Smooth muscle cell (in vitro differentiated cells): ENCODE measurements around the gene MPRIP. TPM values are rescaled to one million over a fixed set of nuclear protein-coding genes. Genes with fewer than 3 reads are reported as not detected.

Experiments used
- DNase-seq: peaks from one replicate; lab custom pipeline; 2025; ENCODE audit not compliant: unreplicated experiment; lab: John Stamatoyannopoulos, UW
- H2AFZ ChIP-seq: fragments of 200-600 bp; sonication (generic); 2 replicates; pipeline ENCODE4 v1.6.0; 2016; ENCODE audit warnings: antibody characterized with exemption, low read depth, mild to moderate bottlenecking
- H3F3A ChIP-seq: fragments of 200-600 bp; sonication (generic); 2 replicates; pipeline ENCODE4 v1.6.0; 2017; ENCODE audit warnings: antibody characterized with exemption, low read depth
- H3K27ac ChIP-seq: fragments of 200-600 bp; sonication (generic); 2 replicates; pipeline ENCODE4 v1.5.1; 2016; ENCODE audit warnings: low read depth, mild to moderate bottlenecking
- H3K27me3 ChIP-seq: fragments of 200-600 bp; sonication (generic); 2 replicates; pipeline ENCODE4 v1.6.1; 2016; ENCODE audit warnings: low read depth, mild to moderate bottlenecking
- H3K36me3 ChIP-seq: fragments of 200-600 bp; sonication (generic); 2 replicates; pipeline ENCODE4 v1.5.1; 2016; ENCODE audit warnings: low read depth
- H3K4me1 ChIP-seq: fragments of 200-600 bp; sonication (generic); 2 replicates; pipeline ENCODE4 v1.5.1; 2016; ENCODE audit warnings: low read depth
- H3K4me2 ChIP-seq: fragments of 200-600 bp; sonication (generic); 2 replicates; pipeline ENCODE4 v1.6.0; 2016; ENCODE audit warnings: mild to moderate bottlenecking
- H3K4me3 ChIP-seq: fragments of 200-600 bp; sonication (generic); 2 replicates; pipeline ENCODE4 v1.5.1; 2016; ENCODE audit warnings: mild to moderate bottlenecking
- H3K79me2 ChIP-seq: fragments of 200-600 bp; sonication (generic); 2 replicates; pipeline ENCODE4 v1.6.0; 2016; ENCODE audit warnings: low read depth, mild to moderate bottlenecking
- H3K9ac ChIP-seq: fragments of 200-600 bp; sonication (generic); 2 replicates; pipeline ENCODE4 v1.6.0; 2016; ENCODE audit warnings: low read depth
- H3K9me3 ChIP-seq: fragments of 200-600 bp; sonication (generic); replicated peaks from 2 replicates; pipeline ENCODE4 v1.5.1; 2016; ENCODE audit warnings: low read depth
- H4K20me1 ChIP-seq: fragments of 200-600 bp; sonication (generic); 2 replicates; pipeline ENCODE4 v1.6.0; 2016; ENCODE audit warnings: low read depth
- CTCF ChIP-seq: fragments of 200-600 bp; sonication (generic); IDR thresholded peaks from 2 replicates; pipeline ENCODE4 v1.5.1; 2017; ENCODE audit warnings: borderline replicate concordance, mild to moderate bottlenecking, antibody characterized with exemption; ENCODE audit not compliant: insufficient read depth, poor library complexity, severe bottlenecking
- WGBS: methylation state at CpG from one replicate; pipeline ENCODE4 v1.1.7; 2016; ENCODE audit warnings: low lambda C conversion rate; 5-methylcytosine and 5-hydroxymethylcytosine counted together
- polyA plus RNA-seq: library from polyadenylated mRNA; unstranded; fragments of >200 nt; fragmentation: Nextera tagmentation; extraction: Ambion mirVana; gene quantifications from 2 replicates; pipeline ENCODE4 v1.2.1, GENCODE V29; 2016
- total RNA-seq: library from RNA; depleted of rRNA; stranded (reverse); fragments of >200 nt; gene quantifications from 2 replicates; pipeline ENCODE4 v1.2.3, GENCODE V29; 2014

MPRIP gene
- total and polyA plus RNA-seq, 2 experiments from 2014 or later = 58.8 to 69.3 TPM

- TF ChIP-seq CTCF = no peak
- no peak overlapping the region for H3K4me2 ChIP-seq
- H3K79me2 ChIP-seq = peaks cover 90% of the 10 kb centered on the region
- no peak overlapping the region for H2AFZ ChIP-seq
- H3K4me1 ChIP-seq = peaks cover 4% of the 10 kb centered on the region
- no peak overlapping the region for H3K9ac ChIP-seq
- no peak overlapping the region for H3K4me3 ChIP-seq
- no peak for DNase-seq
- H3K27me3 ChIP-seq = no peaks in the 10 kb centered on the region
- H4K20me1 ChIP-seq = peaks cover 100% of the 10 kb centered on the region
- no peaks in the 10 kb centered on the region for H3K9me3 ChIP-seq
- H3K36me3 ChIP-seq = no peaks in the 10 kb centered on the region
- 90% methylated on average over 15 of the region's 15 CpGs for WGBS
- no peaks in the 10 kb centered on the region for H3F3A ChIP-seq
- H3K27ac ChIP-seq = no peak overlapping the region
Observed at GRCh38 chr17:17073581-17074403, 31.5 kb downstream of the MPRIP start.

- H3K9me3 ChIP-seq = no peaks in the 10 kb centered on the region
- H3K79me2 ChIP-seq = peaks cover 87% of the 10 kb centered on the region
- H3K27me3 ChIP-seq = no peaks in the 10 kb centered on the region
- H3K4me3 ChIP-seq = no peak overlapping the region
- peak overlapping the region; percentile 4 for H3K27ac ChIP-seq
- peaks cover 5% of the 10 kb centered on the region for H3K4me1 ChIP-seq
- H2AFZ ChIP-seq = no peak overlapping the region
- H3K36me3 ChIP-seq = no peaks in the 10 kb centered on the region
- no peaks in the 10 kb centered on the region for H3F3A ChIP-seq
- H4K20me1 ChIP-seq = peaks cover 100% of the 10 kb centered on the region
- WGBS = 71% methylated on average over 11 of the region's 11 CpGs
- no peak for TF ChIP-seq CTCF
- no peak for DNase-seq
- no peak overlapping the region for H3K4me2 ChIP-seq
- no peak overlapping the region for H3K9ac ChIP-seq
Observed at GRCh38 chr17:17075125-17075781, 33.0 kb downstream of the MPRIP start.

GRCh38 chr17:17076066-17076465, 33.8 kb downstream of the MPRIP start:
- Histone ChIP-seq H3K36me3 (no peaks in the 10 kb centered on the region), H3K27me3 (no peaks in the 10 kb centered on the region), H3K4me3 (no peak overlapping the region), H3K4me2 (no peak overlapping the region), H2AFZ (no peak overlapping the region), H3K79me2 (peaks cover 87% of the 10 kb centered on the region), H3F3A (no peaks in the 10 kb centered on the region), H3K4me1 (peaks cover 5% of the 10 kb centered on the region), H3K9me3 (no peaks in the 10 kb centered on the region), H3K9ac (no peak overlapping the region), H4K20me1 (peaks cover 100% of the 10 kb centered on the region), H3K27ac (no peak overlapping the region)
- DNase-seq = no peak
- TF ChIP-seq CTCF = no peak
- WGBS = 97% methylated on average over 5 of the region's 5 CpGs

- Histone ChIP-seq H3K27ac (no peak overlapping the region), H3K9me3 (no peaks in the 10 kb centered on the region), H3F3A (no peaks in the 10 kb centered on the region), H3K36me3 (no peaks in the 10 kb centered on the region), H3K4me1 (peaks cover 5% of the 10 kb centered on the region), H3K9ac (no peak overlapping the region), H4K20me1 (peaks cover 100% of the 10 kb centered on the region), H3K4me2 (no peak overlapping the region), H3K27me3 (no peaks in the 10 kb centered on the region), H3K4me3 (no peak overlapping the region), H2AFZ (no peak overlapping the region), H3K79me2 (peaks cover 87% of the 10 kb centered on the region)
- TF ChIP-seq CTCF = no peak
- 96% methylated on average over 6 of the region's 6 CpGs for WGBS
- DNase-seq = no peak
Observed at GRCh38 chr17:17077101-17077500, 34.8 kb downstream of the MPRIP start.
